Astrocyte of the spinal cord (primary cell): ENCODE data around the gene TUBB.
A peak's percentile ranks its signal among the peaks of the same experiment; 100 is the strongest.

Source experiments
- DNase-seq: peaks from one replicate; pipeline ENCODE4 v3.0.0; 2011; ENCODE audit warnings: low read depth, low spot score
- H3K4me3 ChIP-seq: 2 replicates; pipeline ENCODE4 v1.5.1; 2011; ENCODE audit warnings: low read depth, mild to moderate bottlenecking, low read length, moderate library complexity
- in situ Hi-C: cut with HindIII; loops from 2 replicates; pipeline ENCODE4 v1.10.0; 2017; ENCODE audit warnings: low sequenced_read_pairs
- TF ChIP-seq, protein P1 (sequence below): IDR thresholded peaks from 2 replicates; pipeline ENCODE4 v1.5.1; 2012; ENCODE audit warnings: low read depth, mild to moderate bottlenecking, low read length, inconsistent platforms

The TUBB gene

DNA sequence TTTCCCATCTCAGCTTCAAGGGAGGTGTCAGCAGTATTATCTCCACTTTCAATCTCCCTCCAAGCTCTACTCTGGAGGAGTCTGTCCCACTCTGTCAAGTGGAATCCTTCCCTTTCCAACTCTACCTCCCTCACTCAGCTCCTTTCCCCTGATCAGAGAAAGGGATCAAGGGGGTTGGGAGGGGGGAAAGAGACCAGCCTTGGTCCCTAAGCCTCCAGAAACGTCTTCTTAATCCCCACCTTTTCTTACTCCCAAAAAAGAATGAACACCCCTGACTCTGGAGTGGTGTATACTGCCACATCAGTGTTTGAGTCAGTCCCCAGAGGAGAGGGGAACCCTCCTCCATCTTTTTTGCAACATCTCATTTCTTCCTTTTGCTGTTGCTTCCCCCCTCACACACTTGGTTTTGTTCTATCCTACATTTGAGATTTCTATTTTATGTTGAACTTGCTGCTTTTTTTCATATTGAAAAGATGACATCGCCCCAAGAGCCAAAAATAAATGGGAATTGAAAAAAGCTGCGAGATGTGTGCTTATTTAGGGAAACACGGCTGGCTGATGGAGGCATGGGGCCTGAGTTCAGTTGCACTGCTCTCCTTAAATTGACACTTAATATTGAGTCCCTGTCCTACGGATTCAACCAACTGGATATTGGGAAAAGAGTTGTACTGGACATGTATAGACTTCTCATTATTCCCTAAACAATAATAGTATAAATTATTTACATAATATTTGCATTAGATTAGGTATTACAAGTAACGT, 4.9 kb downstream of the TUBB start:
- TF ChIP-seq, protein P1, sequence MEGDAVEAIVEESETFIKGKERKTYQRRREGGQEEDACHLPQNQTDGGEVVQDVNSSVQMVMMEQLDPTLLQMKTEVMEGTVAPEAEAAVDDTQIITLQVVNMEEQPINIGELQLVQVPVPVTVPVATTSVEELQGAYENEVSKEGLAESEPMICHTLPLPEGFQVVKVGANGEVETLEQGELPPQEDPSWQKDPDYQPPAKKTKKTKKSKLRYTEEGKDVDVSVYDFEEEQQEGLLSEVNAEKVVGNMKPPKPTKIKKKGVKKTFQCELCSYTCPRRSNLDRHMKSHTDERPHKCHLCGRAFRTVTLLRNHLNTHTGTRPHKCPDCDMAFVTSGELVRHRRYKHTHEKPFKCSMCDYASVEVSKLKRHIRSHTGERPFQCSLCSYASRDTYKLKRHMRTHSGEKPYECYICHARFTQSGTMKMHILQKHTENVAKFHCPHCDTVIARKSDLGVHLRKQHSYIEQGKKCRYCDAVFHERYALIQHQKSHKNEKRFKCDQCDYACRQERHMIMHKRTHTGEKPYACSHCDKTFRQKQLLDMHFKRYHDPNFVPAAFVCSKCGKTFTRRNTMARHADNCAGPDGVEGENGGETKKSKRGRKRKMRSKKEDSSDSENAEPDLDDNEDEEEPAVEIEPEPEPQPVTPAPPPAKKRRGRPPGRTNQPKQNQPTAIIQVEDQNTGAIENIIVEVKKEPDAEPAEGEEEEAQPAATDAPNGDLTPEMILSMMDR, result no peak
- in situ Hi-C loops, result no loop called here
- no peak overlapping the region for H3K4me3 ChIP-seq
- no peak for DNase-seq

DNA sequence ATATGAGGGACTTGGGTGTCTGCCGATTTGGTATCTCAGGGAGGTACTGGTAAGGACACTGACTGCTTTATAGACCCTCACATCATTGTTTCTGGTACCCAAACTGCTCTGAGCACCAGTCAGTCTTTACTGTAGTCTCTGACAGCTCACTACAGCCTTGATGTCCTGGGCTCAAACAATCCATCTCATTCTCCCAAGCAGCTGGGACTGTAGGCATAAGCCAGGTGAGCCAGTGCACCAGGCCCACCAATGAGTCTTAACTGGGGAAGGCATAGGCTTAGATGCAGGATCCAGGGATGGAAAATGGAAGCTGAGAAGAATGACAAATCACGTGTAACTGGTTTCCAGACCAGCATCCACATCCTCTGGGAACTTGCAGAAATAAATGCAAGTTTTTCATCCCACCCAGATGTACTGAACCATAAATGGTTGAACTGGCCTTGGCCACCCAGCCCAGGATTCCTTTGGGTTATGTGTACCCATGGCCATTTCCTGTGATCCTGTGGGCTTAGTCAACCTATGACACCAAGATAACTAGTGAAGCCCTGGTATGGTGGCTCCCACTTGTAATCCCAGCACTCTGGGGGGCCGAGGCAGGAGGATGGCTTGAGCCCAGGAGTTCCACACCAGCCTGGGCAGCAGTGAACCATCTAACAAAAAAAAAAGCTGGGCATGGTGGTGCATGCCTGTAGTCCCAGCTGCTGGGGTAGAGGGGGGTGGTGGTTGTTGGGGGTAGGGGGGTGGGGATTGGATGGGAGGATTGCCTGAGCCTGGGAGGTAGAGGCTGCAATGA, 5.8 kb downstream of the TUBB start:
- in situ Hi-C loops, result no loop called here
- TF ChIP-seq, protein P1, result no peak
- DNase-seq, result peak; percentile 55
- no peak overlapping the region for H3K4me3 ChIP-seq

DNA sequence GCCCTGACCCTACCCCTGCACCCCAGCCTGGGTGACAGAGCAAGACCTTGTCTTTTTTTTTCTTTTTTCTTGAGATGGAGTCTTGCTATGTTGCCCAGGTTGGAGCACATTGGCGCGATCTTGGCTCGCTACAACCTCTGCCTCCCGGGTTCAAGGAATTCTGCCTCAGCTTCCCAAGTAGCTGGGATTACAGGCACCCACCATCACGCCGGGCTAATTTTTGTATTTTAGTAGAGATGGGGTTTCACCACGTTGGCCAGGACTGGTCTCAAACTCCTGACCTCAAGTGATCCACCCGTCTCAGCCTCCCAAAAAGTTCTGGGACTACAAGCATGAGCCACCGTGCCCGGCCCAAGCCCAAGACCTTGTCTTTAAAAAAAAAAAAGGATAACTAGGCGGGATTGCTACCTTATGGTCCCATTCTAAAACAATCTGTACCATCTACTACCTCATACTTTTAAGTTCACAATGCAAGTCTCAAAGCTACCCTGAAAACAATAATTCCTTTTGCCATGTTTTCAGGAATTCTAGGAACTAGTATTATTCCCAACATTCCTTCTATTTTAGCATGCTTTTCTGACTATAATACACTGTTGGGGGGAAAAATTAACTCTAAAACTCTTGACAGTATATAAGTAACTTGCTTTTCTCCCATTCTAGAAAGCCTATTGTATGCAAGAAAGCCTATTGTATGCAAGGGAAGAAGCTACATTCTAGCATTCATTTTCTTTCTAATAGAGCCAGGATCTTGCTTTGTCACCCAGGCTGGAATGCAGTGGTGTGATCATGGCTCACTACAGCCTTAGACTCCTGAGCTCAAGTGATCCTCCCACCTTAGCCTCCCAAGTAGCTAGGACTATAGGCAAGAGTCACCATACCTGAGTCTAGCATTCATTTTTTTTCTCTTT, 6.6 kb downstream of the TUBB start:
- TF ChIP-seq, protein P1, result no peak
- in situ Hi-C loops, result no loop called here
- no peak overlapping the region for H3K4me3 ChIP-seq
- no peak for DNase-seq

DNA sequence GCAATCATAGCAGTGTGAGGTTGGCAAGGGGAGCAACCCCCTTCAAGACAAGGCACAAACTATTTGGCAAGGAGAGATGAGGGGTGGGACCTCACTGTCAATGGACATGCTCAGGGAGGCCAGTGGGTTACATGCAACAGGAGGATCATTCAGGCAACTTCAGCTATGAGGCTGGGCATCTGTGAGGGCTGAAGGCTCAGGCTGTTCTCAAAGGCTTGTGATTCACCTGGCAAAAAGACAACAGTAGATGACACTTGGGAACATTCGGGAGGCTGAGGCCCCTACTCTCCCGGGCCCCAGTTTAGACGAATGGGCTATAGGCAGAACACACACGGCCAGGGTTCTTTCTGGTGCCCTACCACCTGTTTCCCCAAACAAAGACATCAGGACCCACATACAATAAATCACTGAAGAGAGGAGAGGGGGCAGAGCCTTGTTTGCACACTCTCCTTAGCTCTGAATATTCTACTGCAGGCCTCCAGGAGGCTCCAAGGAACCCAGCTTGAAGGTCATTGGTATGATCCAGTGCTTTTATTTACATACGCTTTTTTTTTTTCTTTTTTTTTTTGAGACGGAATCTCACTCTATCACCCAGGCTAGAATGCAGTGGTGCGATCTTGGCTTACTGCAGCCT, 7.9 kb downstream of the TUBB start:
- no peak overlapping the region for H3K4me3 ChIP-seq
- in situ Hi-C loops, result no loop called here
- TF ChIP-seq, protein P1, result peak; percentile 45
- no peak for DNase-seq

DNA sequence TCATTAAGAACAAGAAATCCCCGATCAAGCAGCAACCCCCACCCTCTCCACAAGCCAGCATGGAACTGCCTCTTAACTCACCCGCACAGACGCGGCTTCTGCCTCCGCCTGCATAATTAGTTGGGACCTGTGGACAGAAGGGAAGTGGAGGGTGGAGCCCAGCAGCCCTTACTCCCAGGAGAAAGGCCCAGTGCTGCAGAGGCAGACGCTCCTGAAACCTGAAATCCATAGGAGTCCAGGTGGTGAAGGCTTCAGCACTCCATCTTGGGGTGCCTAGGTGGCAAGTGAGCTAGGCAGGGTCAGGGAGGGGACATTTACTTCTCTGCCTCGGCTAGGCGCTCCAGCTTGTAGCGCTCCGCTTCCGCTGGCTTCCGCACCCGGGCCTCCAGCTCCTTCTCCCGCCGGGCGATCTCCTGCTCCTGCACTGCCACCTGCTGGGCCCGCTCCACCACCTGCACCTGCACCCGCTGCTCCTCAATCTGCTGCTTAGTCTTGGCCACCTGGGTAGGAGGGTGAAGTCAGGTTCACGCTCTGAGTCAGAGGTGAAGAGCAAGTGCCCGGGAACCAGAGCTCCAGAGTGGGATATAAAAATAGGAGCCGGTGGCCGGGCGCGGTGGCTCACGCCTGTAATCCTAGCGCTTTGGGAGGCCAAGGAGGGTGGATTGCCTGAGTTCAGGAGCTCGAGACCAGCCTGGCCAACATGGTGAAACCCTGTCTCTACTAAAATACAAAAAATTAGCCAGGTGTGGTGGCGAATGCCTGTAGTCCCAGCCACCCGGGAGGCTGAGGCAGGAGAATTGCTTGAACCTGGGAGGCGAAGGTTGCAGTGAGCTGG, 10.7 kb downstream of the TUBB start:
- TF ChIP-seq, protein P1, result peak; percentile 60
- no peak overlapping the region for H3K4me3 ChIP-seq
- no peak for DNase-seq
- in situ Hi-C loops, result no loop called here
